Measurements from ENCODE around the gene LORICRIN. TPM values are rescaled to one million over a fixed set of nuclear protein-coding genes. Genes with fewer than 3 reads are reported as not detected.

Gene LORICRIN
- total and polyA plus RNA-seq, 2 donors (not counting 1 experiment from before 2014, with no cell fraction given), result 0.39 TPM; not detected in 1

DNA sequence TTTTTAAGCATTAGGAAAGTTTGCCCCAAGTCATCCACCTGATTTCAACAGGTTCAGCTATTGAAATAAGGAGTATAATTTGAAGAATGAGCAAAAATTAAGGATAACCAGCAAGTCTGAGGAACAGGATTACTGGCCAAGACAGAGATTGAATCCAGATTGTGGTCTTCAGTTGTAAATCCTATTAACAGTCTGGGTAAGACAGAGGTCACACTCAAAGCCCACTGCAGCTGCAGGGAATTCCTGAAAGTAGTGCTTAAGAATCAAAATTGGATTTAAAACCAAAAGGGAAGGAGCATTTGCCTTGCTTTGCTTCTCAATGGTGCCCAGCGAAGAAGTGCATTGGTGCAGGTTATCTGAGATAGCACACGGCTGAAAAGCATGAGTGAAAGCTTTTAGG is 6.4 kb upstream of the LORICRIN start:
- intact Hi-C loops (cut with micrococcal nuclease), result no loop called here
- ChIA-PET POLR2A (no interaction called here), CTCF (interaction anchor here (1.3 kb wide), 1 partner anchor 31 kb away, joined by 3 read pairs; no protein-coding TSS in a partner anchor)
- H3K4me3 Mint-ChIP-seq, result no peak overlapping the region
- H3K27ac Mint-ChIP-seq, result no peak overlapping the region
- Histone ChIP-seq H3K4me2 (replicated peaks; ENCODE audit: low read depth, low read length, poor library complexity, severe bottlenecking) (no peak overlapping the region), H3K27me3 (replicated peaks in 1 of 4; ENCODE audit: control extremely low read depth in 1 of 4, control insufficient read depth in 3 of 4, insufficient read depth in 4 of 4, low read length in 3 of 4) (peaks cover 0 to 10% (median 7%) of the 10 kb centered on the region in 4 experiments), H3K36me3 (replicated peaks in 1 of 2; ENCODE audit: control extremely low read depth in 1 of 2, control insufficient read depth in 1 of 2, extremely low read depth in 1 of 2, insufficient read depth in 2 of 2, low read length in 1 of 2) (no peaks in the 10 kb centered on the region), H3K4me3 (ENCODE audit: control extremely low read depth in 1 of 5, extremely low read depth in 1 of 5, insufficient read depth in 1 of 5, low read depth in 2 of 5, low read length in 4 of 5) (no peak overlapping the region), H3K9ac (ENCODE audit: low read length) (no peak overlapping the region), H4K20me1 (ENCODE audit: control insufficient read depth, insufficient read depth, low read length, poor library complexity, severe bottlenecking) (no peaks in the 10 kb centered on the region), H2AFZ (ENCODE audit: insufficient read depth, low read depth, low read length, poor library complexity, severe bottlenecking) (no peak overlapping the region), H3K9me3 (ENCODE audit: control extremely low read depth in 1 of 3, control insufficient read depth in 2 of 3, insufficient read depth in 1 of 3, low read length in 2 of 3) (no peaks in the 10 kb centered on the region), H3K79me2 (ENCODE audit: control insufficient read depth, insufficient read depth, low read length) (no peaks in the 10 kb centered on the region), H3K4me1 (ENCODE audit: control insufficient read depth in 2 of 2, insufficient read depth in 2 of 2, low read length in 2 of 2) (no peaks in the 10 kb centered on the region), H3K27ac (ENCODE audit: low read length in 2 of 2) (no peak overlapping the region)
- H3K9me3 Mint-ChIP-seq (ENCODE audit: insufficient read depth), result no peaks in the 10 kb centered on the region
- DNase-seq (no peak), ATAC-seq (ENCODE audit: low read depth) (no peak)
- H3K4me1 Mint-ChIP-seq, result no peaks in the 10 kb centered on the region
- WGBS (ENCODE audit: insufficient coverage), result 96% methylated on average over 2 of the region's 2 CpGs
- TF ChIP-seq EZH2 (IDR thresholded peaks at IDR 0.05; ENCODE audit: borderline replicate concordance, insufficient read depth, low read depth, low read length, poor library complexity, severe bottlenecking), result no peak
- TF ChIP-seq, protein P1, sequence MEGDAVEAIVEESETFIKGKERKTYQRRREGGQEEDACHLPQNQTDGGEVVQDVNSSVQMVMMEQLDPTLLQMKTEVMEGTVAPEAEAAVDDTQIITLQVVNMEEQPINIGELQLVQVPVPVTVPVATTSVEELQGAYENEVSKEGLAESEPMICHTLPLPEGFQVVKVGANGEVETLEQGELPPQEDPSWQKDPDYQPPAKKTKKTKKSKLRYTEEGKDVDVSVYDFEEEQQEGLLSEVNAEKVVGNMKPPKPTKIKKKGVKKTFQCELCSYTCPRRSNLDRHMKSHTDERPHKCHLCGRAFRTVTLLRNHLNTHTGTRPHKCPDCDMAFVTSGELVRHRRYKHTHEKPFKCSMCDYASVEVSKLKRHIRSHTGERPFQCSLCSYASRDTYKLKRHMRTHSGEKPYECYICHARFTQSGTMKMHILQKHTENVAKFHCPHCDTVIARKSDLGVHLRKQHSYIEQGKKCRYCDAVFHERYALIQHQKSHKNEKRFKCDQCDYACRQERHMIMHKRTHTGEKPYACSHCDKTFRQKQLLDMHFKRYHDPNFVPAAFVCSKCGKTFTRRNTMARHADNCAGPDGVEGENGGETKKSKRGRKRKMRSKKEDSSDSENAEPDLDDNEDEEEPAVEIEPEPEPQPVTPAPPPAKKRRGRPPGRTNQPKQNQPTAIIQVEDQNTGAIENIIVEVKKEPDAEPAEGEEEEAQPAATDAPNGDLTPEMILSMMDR (IDR thresholded peaks at IDR 0.05), result no peak
- H3K27me3 Mint-ChIP-seq, result peaks cover 28% of the 10 kb centered on the region

DNA sequence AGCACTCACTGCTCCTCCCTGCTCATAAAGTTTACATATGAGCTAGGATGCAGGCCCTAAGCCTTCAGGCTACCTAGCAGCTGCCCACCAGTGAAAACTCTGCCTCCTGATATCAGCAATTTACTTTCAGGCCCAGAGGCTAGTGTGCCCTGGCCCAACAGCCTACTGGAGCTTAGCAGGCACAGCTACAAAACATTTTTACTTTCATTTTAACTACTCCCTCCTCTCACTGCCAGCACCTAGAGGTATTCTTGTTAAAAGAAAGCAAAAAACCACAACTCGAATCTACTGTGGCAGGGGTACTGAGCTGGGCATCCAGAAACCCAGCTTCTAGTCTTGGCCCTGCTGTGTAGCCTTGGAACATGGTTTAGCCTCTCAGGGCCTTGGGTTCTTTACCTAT is 5.8 kb upstream of the LORICRIN start:
- Histone ChIP-seq H3K9me3 (ENCODE audit: control extremely low read depth in 1 of 3, control insufficient read depth in 2 of 3, insufficient read depth in 1 of 3, low read length in 2 of 3) (no peaks in the 10 kb centered on the region), H3K79me2 (ENCODE audit: control insufficient read depth, insufficient read depth, low read length) (no peaks in the 10 kb centered on the region), H3K4me2 (replicated peaks; ENCODE audit: low read depth, low read length, poor library complexity, severe bottlenecking) (no peak overlapping the region), H2AFZ (ENCODE audit: insufficient read depth, low read depth, low read length, poor library complexity, severe bottlenecking) (no peak overlapping the region), H3K4me3 (ENCODE audit: control extremely low read depth in 1 of 5, extremely low read depth in 1 of 5, insufficient read depth in 1 of 5, low read depth in 2 of 5, low read length in 4 of 5) (no peak overlapping the region), H3K27me3 (replicated peaks in 1 of 4; ENCODE audit: control extremely low read depth in 1 of 4, control insufficient read depth in 3 of 4, insufficient read depth in 4 of 4, low read length in 3 of 4) (peaks cover 0 to 10% (median 5%) of the 10 kb centered on the region in 4 experiments), H4K20me1 (ENCODE audit: control insufficient read depth, insufficient read depth, low read length, poor library complexity, severe bottlenecking) (no peaks in the 10 kb centered on the region), H3K36me3 (replicated peaks in 1 of 2; ENCODE audit: control extremely low read depth in 1 of 2, control insufficient read depth in 1 of 2, extremely low read depth in 1 of 2, insufficient read depth in 2 of 2, low read length in 1 of 2) (no peaks in the 10 kb centered on the region), H3K9ac (ENCODE audit: low read length) (no peak overlapping the region), H3K27ac (ENCODE audit: low read length in 2 of 2) (no peak overlapping the region), H3K4me1 (ENCODE audit: control insufficient read depth in 2 of 2, insufficient read depth in 2 of 2, low read length in 2 of 2) (no peaks in the 10 kb centered on the region)
- intact Hi-C loops (cut with micrococcal nuclease), result no loop called here
- ATAC-seq (ENCODE audit: low read depth) (no peak), DNase-seq (no peak)
- CTCF ChIA-PET, result interaction anchor here (0.6 to 1.3 kb wide), 3 partner anchors 26 to 63 kb away, joined by 3 to 4 read pairs (median 3); no protein-coding TSS in a partner anchor
- Mint-ChIP-seq H3K27me3 (peaks cover 25% of the 10 kb centered on the region), H3K4me3 (no peak overlapping the region), H3K4me1 (no peaks in the 10 kb centered on the region), H3K27ac (no peak overlapping the region), H3K9me3 (ENCODE audit: insufficient read depth) (no peaks in the 10 kb centered on the region)
- WGBS (ENCODE audit: insufficient coverage), result 50% methylated on average over 1 of the region's 1 CpG
- POLR2A ChIA-PET, result no interaction called here
- TF ChIP-seq EZH2 (IDR thresholded peaks at IDR 0.05; ENCODE audit: borderline replicate concordance, insufficient read depth, low read depth, low read length, poor library complexity, severe bottlenecking), result no peak
- TF ChIP-seq, protein P1 (IDR thresholded peaks at IDR 0.05), result no peak

Measured in B cell (primary cell).